GM12891 (cell line): ENCODE results near the gene ARHGAP33.

ENCODE experiments used
- PAX5 ChIP-seq: IDR thresholded peaks from 2 replicates; pipeline ENCODE4 v1.6.1; 2011; ENCODE audit warnings: low read length, moderate library complexity, mild to moderate bottlenecking; ENCODE audit not compliant: insufficient read depth, severe bottlenecking
- POLR2A ChIP-seq: IDR thresholded peaks from 2 replicates; pipeline ENCODE4 v1.6.1; 2011; ENCODE audit warnings: low read depth, low read length, control low read depth
- POLR2AphosphoS5 ChIP-seq: IDR thresholded peaks from 2 replicates; pipeline ENCODE4 v1.6.1; 2011; ENCODE audit warnings: low read depth, low read length, control low read depth
- POU2F2 ChIP-seq: IDR thresholded peaks from 2 replicates; pipeline ENCODE4 v1.6.1; 2011; ENCODE audit warnings: low read depth, mild to moderate bottlenecking, control low read depth, low read length, moderate library complexity
- SPI1 ChIP-seq: IDR thresholded peaks from 2 replicates; pipeline ENCODE4 v1.6.1; 2011; ENCODE audit warnings: low read depth, low read length, control low read depth
- TAF1 ChIP-seq: IDR thresholded peaks from 2 replicates; pipeline ENCODE4 v1.6.1; 2011; ENCODE audit warnings: low read depth, low read length, control low read depth

DNA sequence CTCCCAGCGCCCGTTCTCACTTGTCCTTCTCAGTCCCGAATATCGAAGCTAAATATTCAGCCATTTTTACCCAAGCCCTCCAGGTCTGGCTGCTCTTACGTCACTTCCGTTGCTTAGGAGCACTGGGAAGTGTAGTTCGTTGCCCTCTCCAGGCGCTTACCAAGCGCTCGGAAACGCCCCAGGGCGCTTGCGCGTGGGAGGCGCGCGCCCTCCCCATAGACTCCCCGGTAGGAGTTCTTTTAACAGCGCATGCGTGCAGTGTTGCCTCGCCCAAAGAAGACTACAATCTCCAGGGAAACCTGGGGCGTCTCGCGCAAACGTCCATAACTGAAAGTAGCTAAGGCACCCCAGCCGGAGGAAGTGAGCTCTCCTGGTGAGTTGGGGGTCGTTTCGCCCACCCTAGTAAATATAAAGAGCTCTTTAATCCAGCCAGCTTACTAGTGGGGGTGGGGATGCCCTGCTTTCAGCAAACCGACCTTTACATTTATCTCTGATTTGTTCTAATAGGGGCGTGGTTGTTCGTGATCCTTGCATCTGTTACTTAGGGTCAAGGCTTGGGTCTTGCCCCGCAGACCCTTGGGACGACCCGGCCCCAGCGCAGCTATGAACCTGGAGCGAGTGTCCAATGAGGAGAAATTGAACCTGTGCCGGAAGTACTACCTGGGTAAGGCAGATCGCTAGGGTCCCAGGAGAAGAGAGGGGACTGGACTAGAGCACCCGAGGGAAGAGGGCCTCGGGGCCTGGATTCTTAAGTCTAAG is 29.9 kb upstream of the ARHGAP33 start, which contains the start of the genes PSENEN and U2AF1L4:
- no peak; the same call in 1 of the 2 replicates for TF ChIP-seq POLR2A
- peak; percentile 2; the same call in 1 of the 2 replicates for TF ChIP-seq TAF1
- TF ChIP-seq POLR2AphosphoS5, result no peak; the same call in 1 of the 2 replicates
- TF ChIP-seq SPI1, result peak; percentile 69
- TF ChIP-seq POU2F2, result no peak; the same call in 1 of the 2 replicates
- no peak for TF ChIP-seq PAX5
